HEK293 (cell line): ENCODE measurements around the gene CXCL14.

Experiments
- CTCF ChIA-PET: fragments of 350-600 bp; formaldehyde crosslinking; extraction: SDS; loops from one replicate; lab custom pipeline; 2021; ENCODE audit warnings: antibody characterized with exemption; lab: Yijun Ruan, JAX
- POLR2A ChIA-PET: fragments of 300-600 bp; formaldehyde crosslinking; extraction: SDS; loops from one replicate; lab custom pipeline; 2020; ENCODE audit warnings: antibody characterized with exemption, inconsistent platforms; lab: Yijun Ruan, JAX
- H3K27ac ChIP-seq: fragments of 200-500 bp; sonication (Bioruptor generic); 2 replicates; pipeline ENCODE4 v1.5.1; 2014; ENCODE audit warnings: low read depth, low read length, control low read depth, inconsistent platforms; ENCODE audit errors: extremely low read depth
- H3K36me3 ChIP-seq, 2 experiments: fragments of 200-500 bp in 1 of 2; sonication (Bioruptor generic) in 1 of 2; 1 replicate in 1 of 2; 2 replicates in 1 of 2; pipeline ENCODE4 v1.5.1; 2014 to 2017; ENCODE audit warnings: inconsistent platforms in 2 of 2, low read length in 2 of 2; ENCODE audit not compliant: control insufficient read depth in 2 of 2, insufficient read depth in 1 of 2
- H3K4me1 ChIP-seq: fragments of 200-500 bp; sonication (Bioruptor generic); 2 replicates; pipeline ENCODE4 v1.5.1; 2014; ENCODE audit warnings: mild to moderate bottlenecking, low read length, inconsistent platforms; ENCODE audit not compliant: control insufficient read depth, insufficient read depth
- H3K4me3 ChIP-seq: 2 replicates; pipeline ENCODE4 v1.5.1; 2011; ENCODE audit warnings: low read depth, mild to moderate bottlenecking, control low read depth, low read length, moderate library complexity
- H3K9me3 ChIP-seq: fragments of 200-500 bp; sonication (Bioruptor generic); 2 replicates; pipeline ENCODE4 v1.5.1; 2014; ENCODE audit warnings: low read depth, low read length, inconsistent platforms; ENCODE audit not compliant: control insufficient read depth, insufficient read depth
- HOXC10 ChIP-seq: sonication (generic); formaldehyde crosslinking; IDR thresholded peaks from 2 replicates; pipeline ENCODE4 v1.8.1; 2023; ENCODE audit warnings: mild to moderate bottlenecking, missing genetic modification reagents
- KLF10 ChIP-seq: fragments of 450-650 bp; IDR thresholded peaks from 2 replicates; pipeline ENCODE4 v1.5.1; 2018; ENCODE audit warnings: missing biosample characterization, mild to moderate bottlenecking, missing genetic modification characterization
- PBX3 ChIP-seq: sonication (generic); formaldehyde crosslinking; IDR thresholded peaks from 2 replicates; pipeline ENCODE4 v1.8.1; 2022; ENCODE audit warnings: mild to moderate bottlenecking, moderate library complexity, missing genetic modification reagents
- PRDM1 ChIP-seq: fragments of 450-650 bp; formaldehyde crosslinking; IDR thresholded peaks from 2 replicates; pipeline ENCODE4; 2016; ENCODE audit warnings: missing biosample characterization, missing genetic modification characterization
- PRDM6 ChIP-seq: fragments of 450-650 bp; formaldehyde crosslinking; IDR thresholded peaks from 2 replicates; pipeline ENCODE4 v1.5.1; 2017; ENCODE audit warnings: missing biosample characterization, missing genetic modification characterization
- REPIN1 ChIP-seq: fragments of 450-650 bp; formaldehyde crosslinking; IDR thresholded peaks from 2 replicates; pipeline ENCODE4 v1.5.1; 2017; ENCODE audit warnings: missing biosample characterization, missing genetic modification characterization, low read depth
- SALL2 ChIP-seq: fragments of 450-650 bp; formaldehyde crosslinking; IDR thresholded peaks from 2 replicates; pipeline ENCODE4 v1.5.0; 2017; ENCODE audit warnings: missing biosample characterization, mild to moderate bottlenecking, missing genetic modification characterization, borderline replicate concordance
- SP7 ChIP-seq: fragments of 450-650 bp; formaldehyde crosslinking; IDR thresholded peaks from 2 replicates; pipeline ENCODE4 v1.5.1; 2016; ENCODE audit warnings: missing biosample characterization, missing genetic modification characterization
- ZBTB20 ChIP-seq: fragments of 450-650 bp; formaldehyde crosslinking; IDR thresholded peaks from 2 replicates; pipeline ENCODE4 v1.5.1; 2016; ENCODE audit warnings: missing biosample characterization, missing genetic modification characterization
- ZFP3 ChIP-seq: fragments of 450-650 bp; formaldehyde crosslinking; IDR thresholded peaks from 2 replicates; pipeline ENCODE4 v1.5.1; 2016; ENCODE audit warnings: low read depth, missing biosample characterization, missing genetic modification characterization
- ZFP69B ChIP-seq: fragments of 450-650 bp; formaldehyde crosslinking; IDR thresholded peaks from 2 replicates; pipeline ENCODE4 v1.5.1; 2016; ENCODE audit warnings: missing biosample characterization, missing genetic modification characterization
- ZNF10 ChIP-seq: fragments of 450-650 bp; formaldehyde crosslinking; IDR thresholded peaks from 2 replicates; pipeline ENCODE4 v1.5.1; 2017; ENCODE audit warnings: missing biosample characterization, missing genetic modification characterization
- ZNF202 ChIP-seq: fragments of 450-650 bp; formaldehyde crosslinking; IDR thresholded peaks from 2 replicates; pipeline ENCODE4 v1.5.1; 2016; ENCODE audit warnings: missing biosample characterization, missing genetic modification characterization, borderline replicate concordance
- ZNF248 ChIP-seq: fragments of 450-650 bp; formaldehyde crosslinking; IDR thresholded peaks from 2 replicates; pipeline ENCODE4 v1.5.1; 2017; ENCODE audit warnings: missing biosample characterization, missing genetic modification characterization
- ZNF302 ChIP-seq: fragments of 450-650 bp; formaldehyde crosslinking; IDR thresholded peaks from 2 replicates; pipeline ENCODE4 v1.5.1; 2016; ENCODE audit warnings: missing biosample characterization, missing genetic modification characterization, low read depth
- ZNF394 ChIP-seq: fragments of 450-650 bp; formaldehyde crosslinking; IDR thresholded peaks from 2 replicates; pipeline ENCODE4 v1.5.1; 2016; ENCODE audit warnings: missing biosample characterization, missing genetic modification characterization, mild to moderate bottlenecking, moderate library complexity, borderline replicate concordance
- ZNF580 ChIP-seq: fragments of 450-650 bp; formaldehyde crosslinking; IDR thresholded peaks from 2 replicates; pipeline ENCODE4 v1.5.1; 2016; ENCODE audit warnings: missing biosample characterization, missing genetic modification characterization
- ZNF596 ChIP-seq: fragments of 450-650 bp; IDR thresholded peaks from 2 replicates; pipeline ENCODE4 v1.5.0; 2018; ENCODE audit warnings: missing biosample characterization, mild to moderate bottlenecking, missing genetic modification characterization, moderate library complexity
- ZNF626 ChIP-seq: fragments of 450-650 bp; sonication (Bioruptor Pico); formaldehyde crosslinking; IDR thresholded peaks from 2 replicates; pipeline ENCODE4 v1.5.1; 2018; ENCODE audit warnings: missing biosample characterization, missing genetic modification characterization, inconsistent platforms
- ZNF658 ChIP-seq: fragments of 450-650 bp; formaldehyde crosslinking; IDR thresholded peaks from 2 replicates; pipeline ENCODE4; 2016; ENCODE audit warnings: missing biosample characterization, missing genetic modification characterization
- ZNF747 ChIP-seq: fragments of 450-650 bp; formaldehyde crosslinking; IDR thresholded peaks from 2 replicates; pipeline ENCODE4 v1.5.1; 2016; ENCODE audit warnings: missing biosample characterization, missing genetic modification characterization
- ZSCAN23 ChIP-seq: fragments of 450-650 bp; formaldehyde crosslinking; IDR thresholded peaks from 2 replicates; pipeline ENCODE4 v1.5.1; 2016; ENCODE audit warnings: missing biosample characterization, missing genetic modification characterization
- TF ChIP-seq, protein P1 (sequence below): fragments of 450-650 bp; IDR thresholded peaks from 2 replicates; pipeline ENCODE4 v1.5.1; 2018; ENCODE audit warnings: missing biosample characterization, missing genetic modification characterization

The CXCL14 gene

DNA sequence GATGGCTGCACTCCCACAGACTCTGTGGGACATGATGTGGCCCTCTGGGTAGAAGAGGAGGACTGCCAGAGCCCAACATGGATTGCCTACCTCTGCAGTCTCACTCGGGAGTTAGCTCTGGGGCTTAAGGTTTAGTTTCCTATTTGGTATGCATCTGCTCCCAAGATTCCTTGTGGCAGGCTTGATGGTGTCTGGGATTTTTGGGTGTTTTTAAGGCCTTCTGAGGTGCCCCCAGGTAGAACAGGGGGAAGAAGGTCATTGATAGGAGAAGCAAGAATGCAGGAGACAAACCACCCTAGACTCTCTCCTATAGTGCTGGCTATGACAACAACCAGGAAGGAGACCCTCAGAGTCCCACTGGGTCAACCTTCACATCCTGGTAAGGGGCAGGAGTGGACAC, 46.7 kb upstream of the CXCL14 start (continued):
- TF ChIP-seq PRDM6 (tag by site-specific recombination) = no peak
- no peak for TF ChIP-seq ZNF747 (tag by site-specific recombination)
- TF ChIP-seq ZNF394 (tag by site-specific recombination) = no peak

DNA sequence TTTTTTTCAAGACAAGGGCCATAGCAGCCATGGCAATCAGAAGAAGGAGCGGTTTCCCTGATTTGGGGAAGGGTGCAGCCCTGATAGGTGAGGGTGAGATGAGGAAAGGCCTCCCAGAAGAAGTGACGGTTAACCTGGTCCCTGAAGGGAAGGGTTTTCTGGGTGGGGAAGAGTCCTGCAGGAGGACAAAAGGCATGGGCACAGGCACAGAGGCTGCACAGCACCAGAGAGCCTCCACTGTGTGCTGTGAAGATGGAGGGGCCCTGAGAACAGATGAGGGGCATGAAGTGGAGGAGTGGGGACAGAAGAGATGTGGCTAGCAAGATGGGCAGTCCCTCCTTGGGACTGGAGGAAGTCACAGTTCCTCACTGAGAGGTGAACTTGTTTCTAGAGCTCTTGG, 46.3 kb upstream of the CXCL14 start:
- ChIA-PET POLR2A (no interaction called here), CTCF (no interaction called here)
- TF ChIP-seq ZNF202 (no peak), KLF10 (tag by site-specific recombination) (no peak), ZNF248 (tag by site-specific recombination) (no peak), REPIN1 (no peak), SALL2 (tag by site-specific recombination) (no peak), PBX3 (no peak), SP7 (tag by site-specific recombination) (no peak), ZNF658 (tag by site-specific recombination) (no peak), ZNF10 (tag by site-specific recombination) (no peak), ZFP69B (tag by site-specific recombination) (no peak), ZNF302 (tag by site-specific recombination) (no peak), ZSCAN23 (tag by site-specific recombination) (no peak), ZNF596 (tag by site-specific recombination) (no peak)
- TF ChIP-seq, protein P1, sequence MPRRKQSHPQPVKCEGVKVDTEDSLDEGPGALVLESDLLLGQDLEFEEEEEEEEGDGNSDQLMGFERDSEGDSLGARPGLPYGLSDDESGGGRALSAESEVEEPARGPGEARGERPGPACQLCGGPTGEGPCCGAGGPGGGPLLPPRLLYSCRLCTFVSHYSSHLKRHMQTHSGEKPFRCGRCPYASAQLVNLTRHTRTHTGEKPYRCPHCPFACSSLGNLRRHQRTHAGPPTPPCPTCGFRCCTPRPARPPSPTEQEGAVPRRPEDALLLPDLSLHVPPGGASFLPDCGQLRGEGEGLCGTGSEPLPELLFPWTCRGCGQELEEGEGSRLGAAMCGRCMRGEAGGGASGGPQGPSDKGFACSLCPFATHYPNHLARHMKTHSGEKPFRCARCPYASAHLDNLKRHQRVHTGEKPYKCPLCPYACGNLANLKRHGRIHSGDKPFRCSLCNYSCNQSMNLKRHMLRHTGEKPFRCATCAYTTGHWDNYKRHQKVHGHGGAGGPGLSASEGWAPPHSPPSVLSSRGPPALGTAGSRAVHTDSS (tag by site-specific recombination) = no peak
- Histone ChIP-seq H3K4me3 (no peak overlapping the region), H3K36me3 (no peaks in the 10 kb centered on the region), H3K4me1 (no peaks in the 10 kb centered on the region), H3K9me3 (no peaks in the 10 kb centered on the region), H3K27ac (no peak overlapping the region)

DNA sequence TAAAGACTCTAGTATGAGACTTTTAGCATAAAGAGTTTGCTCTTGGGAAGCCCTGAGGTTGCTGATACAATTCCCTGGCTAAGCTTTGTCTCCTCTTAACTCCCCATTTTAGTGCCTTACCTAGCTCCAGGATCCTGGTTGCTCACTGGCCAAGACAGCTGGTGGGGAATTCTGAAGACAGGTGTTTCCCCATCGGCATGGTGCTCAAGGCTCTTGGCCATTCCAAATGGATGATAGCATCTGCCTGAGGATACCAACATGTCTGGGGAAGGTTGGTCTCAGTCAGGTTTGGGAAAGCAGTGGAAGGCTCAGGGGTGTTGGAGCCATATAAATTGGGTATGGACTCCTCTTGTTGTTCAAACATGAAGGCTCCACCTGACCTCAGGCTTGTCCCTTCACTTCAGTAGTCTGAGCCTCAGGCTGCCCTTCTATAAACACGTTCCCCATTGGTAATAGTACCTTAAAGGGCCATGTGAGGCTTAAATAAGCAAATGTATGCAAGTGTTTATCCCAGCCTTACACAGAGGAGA, 44.5 kb upstream of the CXCL14 start:
- H3K4me1 ChIP-seq = no peaks in the 10 kb centered on the region
- H3K27ac ChIP-seq = no peak overlapping the region
- H3K36me3 ChIP-seq = no peaks in the 10 kb centered on the region
- H3K9me3 ChIP-seq = no peaks in the 10 kb centered on the region
- no peak for TF ChIP-seq PRDM1 (tag by site-specific recombination)
- TF ChIP-seq ZSCAN23 (tag by site-specific recombination) = no peak
- TF ChIP-seq ZBTB20 (tag by site-specific recombination) = no peak
- TF ChIP-seq HOXC10 (CRISPR knock-in tag) = no peak
- TF ChIP-seq ZFP3 = no peak
- no peak for TF ChIP-seq ZNF580
- no peak for TF ChIP-seq ZNF626 (tag by site-specific recombination)
- no peak overlapping the region for H3K4me3 ChIP-seq
- POLR2A ChIA-PET = no interaction called here
- CTCF ChIA-PET = interaction anchor here (2.0 kb wide), 1 partner anchor 63 kb away, joined by 7 read pairs; no protein-coding TSS in a partner anchor
